AG04449 (cell line): ENCODE data around the gene IFNG-AS1.

ENCODE experiments used
- CTCF ChIA-PET: fragments of 350-600 bp; formaldehyde crosslinking; extraction: SDS; loops from one replicate; lab custom pipeline; 2021; ENCODE audit warnings: antibody characterized with exemption; lab: Yijun Ruan, JAX
- POLR2A ChIA-PET: fragments of 400-600, 350-600 bp; formaldehyde crosslinking; extraction: SDS; loops from one replicate; lab custom pipeline; 2020; ENCODE audit warnings: antibody characterized with exemption, inconsistent platforms; lab: Yijun Ruan, JAX
- DNase-seq: peaks from one replicate; pipeline ENCODE4 v3.0.0-alpha.2; 2010; ENCODE audit warnings: low read depth, low spot score
- H3K4me3 ChIP-seq: 2 replicates; pipeline ENCODE4 v1.5.1; 2011; ENCODE audit warnings: low read depth, mild to moderate bottlenecking, control low read depth, low read length
- TF ChIP-seq, protein P1 (sequence below): IDR thresholded peaks from one replicate; pipeline ENCODE4 v1.5.1; 2011; ENCODE audit warnings: mild to moderate bottlenecking, moderate library complexity, low read length, control low read depth, inconsistent platforms; ENCODE audit not compliant: insufficient read depth; ENCODE audit errors: missing control alignments

The IFNG-AS1 gene

GRCh38 chr12:68018315-68018714 is 29.1 kb downstream of the IFNG-AS1 start:
- CTCF ChIA-PET, result interaction anchor here (7.2 kb wide), 1 partner anchor 20 kb away, joined by 34 read pairs; no protein-coding TSS in a partner anchor

GRCh38 chr12:68020049-68020448 is 30.8 kb downstream of the IFNG-AS1 start:
- CTCF ChIA-PET, result interaction anchor here (7.2 kb wide), 1 partner anchor 19 kb away, joined by 34 read pairs; no protein-coding TSS in a partner anchor
- POLR2A ChIA-PET, result no interaction called here
- TF ChIP-seq, protein P1, sequence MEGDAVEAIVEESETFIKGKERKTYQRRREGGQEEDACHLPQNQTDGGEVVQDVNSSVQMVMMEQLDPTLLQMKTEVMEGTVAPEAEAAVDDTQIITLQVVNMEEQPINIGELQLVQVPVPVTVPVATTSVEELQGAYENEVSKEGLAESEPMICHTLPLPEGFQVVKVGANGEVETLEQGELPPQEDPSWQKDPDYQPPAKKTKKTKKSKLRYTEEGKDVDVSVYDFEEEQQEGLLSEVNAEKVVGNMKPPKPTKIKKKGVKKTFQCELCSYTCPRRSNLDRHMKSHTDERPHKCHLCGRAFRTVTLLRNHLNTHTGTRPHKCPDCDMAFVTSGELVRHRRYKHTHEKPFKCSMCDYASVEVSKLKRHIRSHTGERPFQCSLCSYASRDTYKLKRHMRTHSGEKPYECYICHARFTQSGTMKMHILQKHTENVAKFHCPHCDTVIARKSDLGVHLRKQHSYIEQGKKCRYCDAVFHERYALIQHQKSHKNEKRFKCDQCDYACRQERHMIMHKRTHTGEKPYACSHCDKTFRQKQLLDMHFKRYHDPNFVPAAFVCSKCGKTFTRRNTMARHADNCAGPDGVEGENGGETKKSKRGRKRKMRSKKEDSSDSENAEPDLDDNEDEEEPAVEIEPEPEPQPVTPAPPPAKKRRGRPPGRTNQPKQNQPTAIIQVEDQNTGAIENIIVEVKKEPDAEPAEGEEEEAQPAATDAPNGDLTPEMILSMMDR, result no peak
- no peak overlapping the region for H3K4me3 ChIP-seq
- no peak for DNase-seq

More at GRCh38 chr12:68018315-68018714, 29.1 kb downstream of the IFNG-AS1 start:
- TF ChIP-seq, protein P1, result no peak
- H3K4me3 ChIP-seq, result no peak overlapping the region
- no peak for DNase-seq
- POLR2A ChIA-PET, result no interaction called here

DNA sequence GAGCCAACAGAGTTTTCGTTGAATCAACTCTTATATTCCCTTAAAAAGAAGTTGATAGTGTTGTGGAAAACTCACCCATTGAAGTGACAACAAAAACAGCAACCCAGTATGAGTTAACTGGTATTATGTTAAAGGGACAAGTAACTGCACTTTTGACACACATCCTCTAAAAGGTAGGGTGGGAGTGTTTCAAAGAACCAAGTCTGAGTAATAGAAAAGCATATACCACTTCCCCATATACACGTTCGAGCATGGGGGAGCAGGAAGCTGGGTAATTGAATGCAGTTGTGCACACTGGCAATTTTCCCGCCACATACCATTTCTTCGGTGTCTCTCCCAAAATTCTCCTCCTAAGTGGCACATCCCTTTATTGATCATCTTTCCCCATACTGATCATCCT is 31.5 kb downstream of the IFNG-AS1 start:
- CTCF ChIA-PET, result interaction anchor here (7.2 kb wide), 1 partner anchor 18 kb away, joined by 34 read pairs; no protein-coding TSS in a partner anchor
- H3K4me3 ChIP-seq, result no peak overlapping the region
- DNase-seq, result no peak
- POLR2A ChIA-PET, result no interaction called here
- TF ChIP-seq, protein P1, result no peak

GRCh38 chr12:68028647-68029046 is 39.4 kb downstream of the IFNG-AS1 start:
- POLR2A ChIA-PET, result no interaction called here
- H3K4me3 ChIP-seq, result no peak overlapping the region
- TF ChIP-seq, protein P1, result no peak
- CTCF ChIA-PET, result interaction anchor here (3.9 kb wide), 1 partner anchor 11 kb away, joined by 30 read pairs; no protein-coding TSS in a partner anchor
- DNase-seq, result no peak

DNA sequence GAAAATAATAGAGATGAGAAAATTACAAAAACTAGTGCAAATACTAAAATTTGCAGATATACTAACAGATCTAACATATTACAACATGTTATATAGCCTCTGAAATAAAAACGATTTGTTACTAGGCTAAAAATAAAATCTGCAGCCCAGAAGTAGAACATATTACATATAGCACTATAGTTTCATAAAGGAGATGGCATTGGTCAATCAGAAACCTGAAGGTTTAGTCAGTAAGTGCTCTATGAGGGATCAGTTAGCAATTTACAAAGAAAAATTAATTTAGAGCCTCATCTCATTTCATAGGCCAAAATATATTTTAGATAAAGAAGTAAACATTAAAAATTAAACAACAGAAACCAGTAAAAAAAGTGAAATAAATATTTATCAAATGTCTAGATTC is 41.0 kb downstream of the IFNG-AS1 start:
- ChIA-PET CTCF (interaction anchor here (3.9 kb wide), 1 partner anchor 10 kb away, joined by 30 read pairs; no protein-coding TSS in a partner anchor), POLR2A (no interaction called here)
- TF ChIP-seq, protein P1, result no peak

GRCh38 chr12:68031174-68031573 is 41.9 kb downstream of the IFNG-AS1 start:
- ChIA-PET POLR2A (no interaction called here), CTCF (interaction anchor here (1.1 kb wide), 1 partner anchor 9 kb away, joined by 3 read pairs; no protein-coding TSS in a partner anchor)
- DNase-seq, result no peak
- H3K4me3 ChIP-seq, result no peak overlapping the region
- TF ChIP-seq, protein P1, result no peak

More for the DNA sequence above, 41.0 kb downstream of the IFNG-AS1 start:
- DNase-seq, result no peak
- no peak overlapping the region for H3K4me3 ChIP-seq
